B cell (primary cell): ENCODE data around the gene MPI. TPM values are rescaled to one million over a fixed set of nuclear protein-coding genes. Genes with fewer than 3 reads are reported as not detected.

ENCODE experiments used
- ATAC-seq: fragments of 200-7000 bp; cut with Tn5 transposase; one replicate; pipeline ENCODE4 v1.10.0; 2021; ENCODE audit warnings: low read depth, mild to moderate bottlenecking, moderate number of reproducible peaks, moderate library complexity
- CTCF ChIA-PET: fragments of 350-600 bp; sonication (Branson Sonifier 250); formaldehyde crosslinking; loops from one replicate; lab custom pipeline; 2021; ENCODE audit warnings: antibody characterized with exemption, inconsistent platforms; lab: Charles Lee
- POLR2A ChIA-PET: fragments of 350-600 bp; sonication (Branson Sonifier 250); formaldehyde crosslinking; loops from one replicate; lab custom pipeline; 2021; ENCODE audit warnings: antibody characterized with exemption; lab: Charles Lee
- DNase-seq: peaks from one replicate; pipeline ENCODE4 v3.0.0; 2013
- H2AFZ ChIP-seq: 2 replicates; pipeline ENCODE4 v1.6.1; 2012; ENCODE audit warnings: mild to moderate bottlenecking, low read depth, low read length; ENCODE audit not compliant: insufficient read depth, poor library complexity, severe bottlenecking
- H3K27ac ChIP-seq, 2 donors: 1 replicate in 1 of 2; 2 replicates in 1 of 2; pipeline ENCODE4 v1.5.1; 2012 to 2013; ENCODE audit warnings: low read length in 2 of 2, mild to moderate bottlenecking in 2 of 2, moderate library complexity in 1 of 2
- H3K27me3 ChIP-seq, 4 experiments: fragments of 200-600 bp in 1 of 4; sonication (generic) in 1 of 4; replicated peaks in 1 of 4; 1 replicate in 2 of 4; 2 replicates in 2 of 4; pipeline versions ENCODE4 v1.6.1 to v1.7.0; 2013 to 2016; ENCODE audit warnings: low read length in 3 of 4, mild to moderate bottlenecking in 2 of 4, mixed read lengths in 1 of 4, moderate library complexity in 1 of 4; ENCODE audit not compliant: insufficient read depth in 4 of 4, control insufficient read depth in 3 of 4; ENCODE audit errors: control extremely low read depth in 1 of 4
- H3K36me3 ChIP-seq, 2 experiments: replicated peaks in 1 of 2; 1 replicate in 1 of 2; 2 replicates in 1 of 2; pipeline versions ENCODE4 v1.6.1 to v1.7.1; 2013; ENCODE audit warnings: low read length in 1 of 2; ENCODE audit not compliant: insufficient read depth in 2 of 2, control insufficient read depth in 1 of 2; ENCODE audit errors: control extremely low read depth in 1 of 2, extremely low read depth in 1 of 2
- H3K4me1 ChIP-seq, 2 donors: fragments of 200-600 bp in 1 of 2; sonication (generic) in 1 of 2; 1 replicate in 1 of 2; 2 replicates in 1 of 2; pipeline versions ENCODE4 v1.5.1 to v1.6.1; 2013 to 2017; ENCODE audit warnings: low read length in 2 of 2; ENCODE audit not compliant: control insufficient read depth in 2 of 2, insufficient read depth in 2 of 2
- H3K4me2 ChIP-seq: replicated peaks from 2 replicates; pipeline ENCODE3; 2012; ENCODE audit warnings: mild to moderate bottlenecking, low read depth, low read length; ENCODE audit not compliant: poor library complexity, severe bottlenecking
- H3K4me3 ChIP-seq, 5 experiments: fragments of 200-600 bp in 1 of 5; sonication (generic) in 1 of 5; 1 replicate in 3 of 5; 2 replicates in 2 of 5; pipeline versions ENCODE4 v1.5.1 to v1.7.0; 2011 to 2016; ENCODE audit warnings: low read length in 4 of 5, mild to moderate bottlenecking in 4 of 5, low read depth in 2 of 5, control low read depth in 1 of 5, moderate library complexity in 1 of 5; ENCODE audit not compliant: insufficient read depth in 1 of 5; ENCODE audit errors: control extremely low read depth in 1 of 5, extremely low read depth in 1 of 5
- H3K79me2 ChIP-seq: fragments of 200-600 bp; sonication (generic); one replicate; pipeline ENCODE4 v1.6.0; 2016; ENCODE audit warnings: low read length; ENCODE audit not compliant: control insufficient read depth, insufficient read depth
- H3K9ac ChIP-seq: fragments of 200-600 bp; sonication (generic); 2 replicates; pipeline ENCODE4 v1.6.1; 2017; ENCODE audit warnings: mild to moderate bottlenecking, low read length, moderate library complexity
- H3K9me3 ChIP-seq, 3 donors: one replicate each; pipeline versions ENCODE4 v1.6.1 to v1.7.1; 2013; ENCODE audit warnings: low read length in 2 of 3; ENCODE audit not compliant: control insufficient read depth in 2 of 3, insufficient read depth in 1 of 3; ENCODE audit errors: control extremely low read depth in 1 of 3
- H4K20me1 ChIP-seq: 2 replicates; pipeline ENCODE4 v1.6.0; 2012; ENCODE audit warnings: mild to moderate bottlenecking, low read length; ENCODE audit not compliant: insufficient read depth, control insufficient read depth, poor library complexity, severe bottlenecking
- H3K27ac Mint-ChIP-seq: one replicate; pipeline ENCODE4 v1.8.0; 2021; ENCODE audit warnings: mixed read lengths
- H3K27me3 Mint-ChIP-seq: one replicate; pipeline ENCODE4 v1.8.0; 2021; ENCODE audit warnings: mixed read lengths
- H3K4me1 Mint-ChIP-seq: one replicate; pipeline ENCODE4 v1.8.0; 2021; ENCODE audit warnings: mixed read lengths
- H3K4me3 Mint-ChIP-seq: one replicate; pipeline ENCODE4 v1.8.0; 2021; ENCODE audit warnings: mixed read lengths
- H3K9me3 Mint-ChIP-seq: one replicate; pipeline ENCODE4 v1.8.0; 2022; ENCODE audit warnings: mixed read lengths; ENCODE audit not compliant: insufficient read depth
- CTCF ChIP-seq: fragments of 200-600 bp; IDR thresholded peaks from one replicate; pipeline ENCODE4 v1.8.0; 2022; ENCODE audit warnings: antibody characterized with exemption, mild to moderate bottlenecking
- EZH2 ChIP-seq: IDR thresholded peaks from 2 replicates; pipeline ENCODE4 v1.6.1; 2012; ENCODE audit warnings: borderline replicate concordance, low read depth, mild to moderate bottlenecking, moderate library complexity, low read length; ENCODE audit not compliant: insufficient read depth, poor library complexity, severe bottlenecking
- WGBS: methylation state at CpG from one replicate; pipeline ENCODE4 v1.1.5; 2013; ENCODE audit warnings: missing lambda C conversion rate; ENCODE audit not compliant: insufficient coverage; 5-methylcytosine and 5-hydroxymethylcytosine counted together
- intact Hi-C: fragments of 100-400 bp; cut with micrococcal nuclease; formaldehyde crosslinking; loops from one replicate; pipeline ENCODE4 v1.10.0; 2022
- polyA plus RNA-seq: library from polyadenylated mRNA; depleted of rRNA; stranded (reverse); fragments of >200 nt; gene quantifications from 2 replicates; pipeline ENCODE4 v1.2.3, GENCODE V29; 2012
- total RNA-seq, 2 donors: library from RNA; stranded (reverse); fragments of 120-200 nt in 1 of 2; gene quantifications; 1 replicate in 1 of 2; 2 replicates in 1 of 2; pipeline versions ENCODE4 v1.2.3 to v1.2.4, GENCODE V29; 2013 to 2022

The MPI gene
- total and polyA plus RNA-seq, 2 donors (not counting 1 experiment from before 2014, with no cell fraction given) = 37.2 to 59.8 TPM

GRCh38 chr15:74850393-74850792, 39.4 kb upstream of the MPI start:
- H3K27ac Mint-ChIP-seq = no peak overlapping the region
- H3K4me1 Mint-ChIP-seq = peaks cover 13% of the 10 kb centered on the region

DNA sequence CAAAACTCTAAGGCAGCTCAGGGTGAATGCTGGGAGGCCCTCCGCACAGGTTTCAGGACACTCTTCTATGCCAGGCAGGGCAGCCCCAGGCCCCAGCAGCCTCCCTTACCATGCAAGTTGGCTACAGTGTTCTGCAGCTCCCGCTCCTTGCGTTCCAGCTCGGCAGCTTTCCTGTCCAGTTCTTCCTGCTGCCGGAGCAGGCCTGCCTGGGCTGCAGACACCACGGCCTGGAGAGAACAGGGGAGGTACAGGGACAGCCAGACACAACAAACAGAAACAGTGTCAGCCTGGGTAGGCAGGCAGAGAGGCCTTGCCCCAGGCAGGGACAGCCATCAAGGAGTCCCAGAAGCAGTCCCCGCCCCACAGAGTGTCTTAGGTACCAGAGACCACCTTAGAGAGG, 37.9 kb upstream of the MPI start:
- no peaks in the 10 kb centered on the region for H3K27me3 Mint-ChIP-seq
- Histone ChIP-seq H3K27ac (no peak overlapping the region), H3K4me1 (peaks cover 6 to 12% of the 10 kb centered on the region in 2 donors), H3K9ac (no peak overlapping the region), H3K4me2 (no peak overlapping the region), H3K36me3 (peaks cover 1 to 65% of the 10 kb centered on the region in 2 experiments), H2AFZ (no peak overlapping the region), H3K4me3 (no peak overlapping the region), H4K20me1 (peaks cover 48% of the 10 kb centered on the region), H3K79me2 (peaks cover 23% of the 10 kb centered on the region), H3K9me3 (no peaks in the 10 kb centered on the region), H3K27me3 (no peaks in the 10 kb centered on the region)
- ChIA-PET CTCF (no interaction called here), POLR2A (no interaction called here)
- no peak overlapping the region for H3K4me3 Mint-ChIP-seq
- no peak for DNase-seq
- no peaks in the 10 kb centered on the region for H3K9me3 Mint-ChIP-seq
- intact Hi-C loops = no loop called here
- no peak for TF ChIP-seq CTCF
- TF ChIP-seq EZH2 = no peak
- peaks cover 16% of the 10 kb centered on the region for H3K4me1 Mint-ChIP-seq
- no peak overlapping the region for H3K27ac Mint-ChIP-seq
- no peak for ATAC-seq
- WGBS = 100% methylated on average over 7 of the region's 7 CpGs

More at GRCh38 chr15:74850393-74850792, 39.4 kb upstream of the MPI start:
- H3K9ac ChIP-seq = no peak overlapping the region
- Mint-ChIP-seq H3K27me3 (no peaks in the 10 kb centered on the region), H3K4me3 (no peak overlapping the region), H3K9me3 (no peaks in the 10 kb centered on the region)
- ChIA-PET CTCF (interaction anchor here (1.1 kb wide), 1 partner anchor 79 kb away, joined by 3 read pairs; no protein-coding TSS in a partner anchor), POLR2A (no interaction called here)
- H4K20me1 ChIP-seq = peaks cover 32% of the 10 kb centered on the region
- DNase-seq = no peak
- H3K27ac ChIP-seq = no peak overlapping the region
- H3K9me3 ChIP-seq = no peaks in the 10 kb centered on the region
- H3K79me2 ChIP-seq = peaks cover 9% of the 10 kb centered on the region
- H2AFZ ChIP-seq = no peak overlapping the region
- no peak for TF ChIP-seq CTCF
- TF ChIP-seq EZH2 = no peak
- intact Hi-C loops = no loop called here
- no peak overlapping the region for H3K4me3 ChIP-seq
- peaks cover 1 to 69% of the 10 kb centered on the region in 2 experiments for H3K36me3 ChIP-seq
- H3K27me3 ChIP-seq = no peaks in the 10 kb centered on the region
- H3K4me1 ChIP-seq = peaks cover 3 to 6% of the 10 kb centered on the region in 2 donors
- WGBS = 100% methylated on average over 3 of the region's 4 CpGs
- H3K4me2 ChIP-seq = no peak overlapping the region
- ATAC-seq = no peak
